ENCODE data around the gene FBXW9.
"Not testable (repeated sequence)": the region's sequence is repeated elsewhere in the genome, so short reads cannot be mapped to it uniquely, and the experiment has no call there.

Gene FBXW9

GRCh38 chr19:12715102-12715501, 18.7 kb upstream of the FBXW9 start:
- DNase-seq (ENCODE audit: low read depth), result no peak

- DNase-seq (ENCODE audit: low read depth), result not testable (repeated sequence)
Measured at GRCh38 chr19:12713304-12713703, 16.9 kb upstream of the FBXW9 start.

GRCh38 chr19:12712077-12712476, 15.6 kb upstream of the FBXW9 start:
- DNase-seq (ENCODE audit: low read depth), result not testable (repeated sequence)

- no peak for DNase-seq (ENCODE audit: low read depth)
Measured at GRCh38 chr19:12711187-12711586, 14.8 kb upstream of the FBXW9 start.

GRCh38 chr19:12708641-12709040, 12.2 kb upstream of the FBXW9 start:
- no peak for DNase-seq (ENCODE audit: low read depth)

GRCh38 chr19:12706332-12706718, 9.9 kb upstream of the FBXW9 start:
- DNase-seq (ENCODE audit: low read depth), result no peak

- no peak for DNase-seq (ENCODE audit: low read depth)
Measured at GRCh38 chr19:12705654-12706331, 9.4 kb upstream of the FBXW9 start.

GRCh38 chr19:12705169-12705568, 8.7 kb upstream of the FBXW9 start:
- no peak for DNase-seq (ENCODE audit: low read depth)

- DNase-seq (ENCODE audit: low read depth), result no peak
Measured at GRCh38 chr19:12703046-12703445, 6.6 kb upstream of the FBXW9 start.

GRCh38 chr19:12701596-12702282, 5.3 kb upstream of the FBXW9 start:
- no peak for DNase-seq (ENCODE audit: low read depth)

- no peak for DNase-seq (ENCODE audit: low read depth)
Measured at GRCh38 chr19:12698138-12698537, 1.7 kb upstream of the FBXW9 start.

GRCh38 chr19:12697425-12697824, 994 bp upstream of the FBXW9 start:
- not testable (repeated sequence) for DNase-seq (ENCODE audit: low read depth)

- DNase-seq (ENCODE audit: low read depth), result no peak
Measured at GRCh38 chr19:12695997-12696365, 450 bp downstream of the FBXW9 start.

GRCh38 chr19:12695514-12695913, 917 bp downstream of the FBXW9 start:
- no peak for DNase-seq (ENCODE audit: low read depth)

- DNase-seq (ENCODE audit: low read depth), result no peak
Measured at GRCh38 chr19:12695096-12695495, 1.3 kb downstream of the FBXW9 start.

- no peak for DNase-seq (ENCODE audit: low read depth)
Measured at GRCh38 chr19:12694641-12695040, 1.8 kb downstream of the FBXW9 start.

GRCh38 chr19:12692960-12693359, 3.5 kb downstream of the FBXW9 start:
- DNase-seq (ENCODE audit: low read depth), result no peak

- no peak for DNase-seq (ENCODE audit: low read depth)
Measured at GRCh38 chr19:12689581-12690216, 6.7 kb downstream of the FBXW9 start.

- no peak for DNase-seq (ENCODE audit: low read depth)
Measured at GRCh38 chr19:12689012-12689411, 7.4 kb downstream of the FBXW9 start.

- no peak for DNase-seq (ENCODE audit: low read depth)
Measured at GRCh38 chr19:12687496-12688196, 8.8 kb downstream of the FBXW9 start, which contains the start of gene GNG14. TSS of gene GNG14 (plus strand) at chr19:12687998. CDS start at chr19:12688049, 51 bp downstream.

GRCh38 chr19:12685831-12686230, 10.6 kb downstream of the FBXW9 start:
- no peak for DNase-seq (ENCODE audit: low read depth)

Measured in T-helper 22 cell (primary cell).